ENCODE data around the gene CDC42EP5.
"Not testable (repeated sequence)": the region's sequence is repeated elsewhere in the genome, so short reads cannot be mapped to it uniquely, and the experiment has no call there.

The CDC42EP5 gene

DNA sequence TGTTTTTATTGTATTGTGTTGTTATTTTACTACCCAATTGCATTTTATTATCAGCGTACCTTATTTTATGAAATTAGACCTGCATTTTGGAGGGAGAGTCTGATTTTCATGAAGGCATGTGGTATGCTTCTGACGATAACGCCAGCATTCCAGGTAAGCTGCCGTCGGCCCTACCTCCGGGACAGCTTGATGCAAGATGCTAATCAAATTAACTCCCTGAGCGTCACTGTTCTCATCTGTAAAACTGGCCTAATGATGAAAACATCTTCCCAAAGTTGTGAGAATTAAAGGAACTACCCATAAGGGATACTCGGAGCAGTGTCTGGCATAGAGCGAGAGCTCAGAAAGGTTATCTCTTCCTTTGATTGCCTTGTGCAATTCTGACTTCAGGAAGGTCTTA lies 16.7 kb upstream of the CDC42EP5 start:
- in situ Hi-C loops (cut with MboI; ENCODE audit: low sequenced_read_pairs) = no loop called here

DNA sequence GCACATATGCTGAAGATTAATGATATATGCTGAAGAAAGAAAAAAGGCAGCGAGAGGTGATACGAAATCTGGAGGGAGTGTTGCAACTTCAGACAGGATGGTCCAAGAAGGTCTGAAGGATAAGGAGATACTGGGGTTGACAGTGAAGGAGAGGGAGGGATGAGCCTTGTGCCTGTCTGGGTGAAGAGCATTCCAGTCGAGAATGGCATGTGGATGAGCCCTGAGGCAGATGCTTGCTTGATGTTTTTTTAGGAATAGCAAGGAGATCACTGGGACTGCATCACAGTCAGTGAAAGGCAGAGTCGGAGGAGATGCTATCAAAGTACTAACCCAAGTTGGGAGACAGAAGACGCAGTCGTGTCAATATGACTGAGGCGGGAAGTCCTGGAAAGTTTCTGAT lies 16.2 kb upstream of the CDC42EP5 start:
- in situ Hi-C loops (cut with MboI; ENCODE audit: low sequenced_read_pairs) = no loop called here

DNA sequence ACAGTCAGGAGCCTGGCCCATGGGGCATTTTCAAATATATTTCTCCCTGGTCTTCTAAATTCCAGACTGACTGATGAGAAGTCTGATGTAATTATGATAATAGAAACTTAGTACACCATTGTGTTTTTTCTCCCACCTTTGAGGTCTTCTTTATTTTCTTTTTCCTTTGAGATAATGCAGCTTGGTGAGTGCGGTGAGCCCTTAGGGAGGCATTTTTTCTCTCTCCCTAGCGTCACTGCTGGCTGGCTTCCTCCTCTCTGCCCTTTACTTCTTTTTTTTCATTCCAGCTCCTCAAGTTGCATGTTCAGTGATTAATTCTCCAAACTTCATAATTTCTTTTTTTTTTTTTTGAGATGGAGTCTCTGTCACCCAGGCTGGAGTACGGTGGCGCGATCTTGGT lies 12.8 kb upstream of the CDC42EP5 start:
- in situ Hi-C loops (cut with MboI; ENCODE audit: low sequenced_read_pairs) = no loop called here

DNA sequence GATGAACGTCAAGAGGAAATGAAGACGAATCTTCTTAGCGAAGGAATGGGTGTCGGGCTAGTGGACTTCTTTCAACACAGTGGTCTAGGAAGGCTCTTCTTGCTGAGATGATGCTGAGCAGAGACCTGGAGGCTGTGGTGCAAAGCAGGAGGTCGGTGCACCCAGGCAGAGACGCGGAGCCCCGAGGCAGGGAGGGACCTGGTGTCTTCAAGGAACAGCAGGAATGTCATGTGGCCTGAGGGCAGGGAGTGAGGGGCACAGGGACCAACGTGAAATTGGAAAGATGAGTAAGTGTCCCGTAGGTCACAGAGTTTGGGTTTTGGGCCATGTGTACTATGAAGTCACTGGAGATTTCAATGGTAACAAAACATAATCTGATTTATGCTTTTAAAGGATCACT lies 11.4 kb upstream of the CDC42EP5 start:
- in situ Hi-C loops (cut with MboI; ENCODE audit: low sequenced_read_pairs) = no loop called here

- in situ Hi-C loops (cut with MboI; ENCODE audit: low sequenced_read_pairs) = no loop called here
Observed at GRCh38 chr19:54482889-54483288, 9.8 kb upstream of the CDC42EP5 start.

DNA sequence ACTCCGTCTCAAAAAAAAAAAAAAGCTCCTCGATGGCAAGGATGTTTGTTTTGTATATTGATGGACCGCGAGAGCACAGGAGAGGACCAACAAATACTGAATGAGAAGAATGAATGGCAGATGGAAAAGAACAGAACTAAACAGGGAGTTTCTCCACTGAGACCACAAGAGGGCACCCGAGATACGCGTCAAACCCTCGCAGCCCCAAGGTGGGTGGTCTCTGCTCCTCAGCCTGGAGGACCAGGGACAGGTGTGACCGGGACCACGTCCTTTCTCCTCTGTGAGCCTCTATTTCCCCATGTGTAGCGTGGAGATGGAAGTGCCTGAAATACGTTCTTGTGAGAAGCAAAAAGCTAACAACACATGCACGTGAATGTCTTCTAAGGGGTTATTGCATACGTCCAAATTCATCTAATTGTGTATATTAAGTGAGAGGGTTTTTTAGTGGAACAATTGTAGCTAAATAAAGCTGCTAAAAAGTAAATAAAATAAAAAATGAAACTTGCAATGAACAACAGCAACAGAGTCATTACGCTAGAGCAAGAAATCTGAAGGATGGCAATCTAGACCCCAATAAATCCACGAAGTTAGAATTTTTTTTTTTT lies 8.3 kb upstream of the CDC42EP5 start:
- in situ Hi-C loops (cut with MboI; ENCODE audit: low sequenced_read_pairs) = no loop called here

- in situ Hi-C loops (cut with MboI; ENCODE audit: low sequenced_read_pairs) = no loop called here
Observed at GRCh38 chr19:54480051-54480450, 7.0 kb upstream of the CDC42EP5 start.

DNA sequence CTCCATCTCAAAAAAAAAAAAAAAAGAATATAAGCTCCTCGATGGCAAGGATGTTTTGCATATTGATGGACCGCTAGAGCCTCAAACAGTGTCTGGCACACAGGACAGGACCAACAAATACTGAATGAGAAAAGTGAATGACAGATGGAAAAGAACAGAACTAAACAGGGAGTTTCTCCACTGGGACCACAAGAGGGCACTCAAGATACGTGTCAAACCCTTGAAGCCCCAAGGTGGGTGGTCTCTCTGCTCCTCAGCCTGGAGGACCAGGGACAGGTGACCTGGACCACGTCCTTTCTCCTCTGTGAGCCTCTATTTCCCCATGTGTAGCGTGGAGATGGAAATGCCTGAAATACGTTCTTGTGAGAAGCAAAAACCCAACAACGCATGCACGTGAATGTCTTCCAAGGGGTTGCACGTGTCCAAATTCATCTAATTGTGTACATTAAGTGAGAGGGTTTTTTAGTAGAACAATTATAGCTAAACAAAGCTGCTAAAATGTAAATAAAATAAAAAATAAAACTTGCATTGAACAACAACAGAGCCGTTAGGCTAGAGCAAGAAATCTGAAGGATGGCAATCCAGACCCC lies 5.7 kb upstream of the CDC42EP5 start:
- in situ Hi-C loops (cut with MboI; ENCODE audit: low sequenced_read_pairs) = no loop called here

DNA sequence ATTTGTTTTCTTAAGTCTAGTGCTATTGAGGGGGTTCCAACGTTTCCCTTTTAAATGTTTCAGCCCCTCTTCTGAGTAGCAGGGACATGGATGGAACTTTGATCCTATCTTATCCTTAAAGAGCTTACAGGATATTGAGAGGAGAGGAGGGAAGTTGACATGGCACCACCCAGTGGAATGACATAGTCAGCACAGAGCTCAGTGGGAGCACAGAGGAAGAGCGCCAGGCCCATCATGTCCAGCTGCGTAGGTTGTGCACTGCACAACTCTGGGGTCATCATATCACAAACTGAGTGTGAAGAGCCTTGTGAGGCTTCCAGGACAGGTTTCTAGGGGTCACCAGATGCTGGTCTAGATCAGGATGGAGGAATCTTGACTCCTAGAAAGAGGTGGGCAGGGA lies 4.6 kb upstream of the CDC42EP5 start:
- in situ Hi-C loops (cut with MboI; ENCODE audit: low sequenced_read_pairs) = no loop called here

DNA sequence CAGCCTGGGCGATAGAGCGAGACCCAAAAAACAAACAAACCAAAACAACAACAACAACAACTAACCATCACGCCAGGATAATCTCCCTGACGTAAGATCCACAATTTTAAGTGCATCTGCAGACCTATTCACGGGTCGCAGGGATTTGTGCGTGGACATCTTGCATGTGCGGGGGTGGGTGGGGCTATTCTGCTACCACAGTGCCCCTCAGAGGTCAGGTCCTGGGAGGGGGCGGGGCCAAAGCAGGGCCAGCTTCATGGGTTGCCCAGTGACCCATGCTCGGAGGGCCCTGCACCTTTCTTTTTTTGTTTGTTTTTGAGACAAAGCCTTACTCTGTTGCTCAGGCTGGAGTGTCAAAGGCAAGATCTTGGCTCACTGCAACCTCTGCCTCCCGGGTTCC lies 2.6 kb upstream of the CDC42EP5 start:
- in situ Hi-C loops (cut with MboI; ENCODE audit: low sequenced_read_pairs) = no loop called here

GRCh38 chr19:54473892-54474372 lies 836 bp upstream of the CDC42EP5 start:
- in situ Hi-C loops (cut with MboI; ENCODE audit: low sequenced_read_pairs) = no loop called here

DNA sequence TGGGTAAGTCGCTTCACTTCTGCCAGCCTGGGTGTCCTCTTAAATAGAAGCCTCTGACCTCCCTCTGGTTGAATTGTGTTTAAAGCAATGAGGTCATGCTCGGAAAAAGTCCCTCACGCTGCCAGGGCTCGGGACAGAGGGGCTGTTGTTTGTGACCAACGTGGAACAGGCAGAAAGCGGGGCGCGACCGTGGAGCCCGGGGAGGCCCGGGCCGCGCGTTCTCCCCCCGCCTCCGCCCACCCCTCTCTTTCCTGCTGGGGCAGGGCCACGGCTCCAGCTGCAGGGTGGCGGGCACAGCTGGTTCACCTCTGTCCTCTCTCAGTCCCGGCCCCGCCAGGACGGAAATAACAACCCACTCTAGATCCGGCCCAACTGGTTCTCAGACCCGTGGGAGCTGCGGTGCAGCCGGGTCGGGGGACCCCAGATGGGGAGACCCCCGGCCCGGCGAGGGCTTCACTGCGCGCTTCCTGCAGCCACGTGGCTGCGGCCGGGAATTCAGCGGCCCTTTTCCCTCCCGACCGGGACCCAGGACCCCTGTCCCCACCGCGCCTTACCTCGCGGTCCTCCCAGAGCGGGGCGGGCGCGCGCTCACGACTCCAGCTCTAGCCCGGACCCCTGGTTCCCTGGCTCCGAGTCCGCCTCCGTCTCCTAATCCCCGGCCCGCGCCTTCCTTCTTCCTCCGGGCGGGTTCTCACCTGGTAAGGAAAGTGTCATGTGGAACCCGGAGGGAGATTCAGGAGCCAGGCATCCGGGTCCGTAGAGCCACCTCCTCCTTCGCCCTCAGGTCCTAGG lies 1.9 kb downstream of the CDC42EP5 start:
- in situ Hi-C loops (cut with MboI; ENCODE audit: low sequenced_read_pairs) = no loop called here

DNA sequence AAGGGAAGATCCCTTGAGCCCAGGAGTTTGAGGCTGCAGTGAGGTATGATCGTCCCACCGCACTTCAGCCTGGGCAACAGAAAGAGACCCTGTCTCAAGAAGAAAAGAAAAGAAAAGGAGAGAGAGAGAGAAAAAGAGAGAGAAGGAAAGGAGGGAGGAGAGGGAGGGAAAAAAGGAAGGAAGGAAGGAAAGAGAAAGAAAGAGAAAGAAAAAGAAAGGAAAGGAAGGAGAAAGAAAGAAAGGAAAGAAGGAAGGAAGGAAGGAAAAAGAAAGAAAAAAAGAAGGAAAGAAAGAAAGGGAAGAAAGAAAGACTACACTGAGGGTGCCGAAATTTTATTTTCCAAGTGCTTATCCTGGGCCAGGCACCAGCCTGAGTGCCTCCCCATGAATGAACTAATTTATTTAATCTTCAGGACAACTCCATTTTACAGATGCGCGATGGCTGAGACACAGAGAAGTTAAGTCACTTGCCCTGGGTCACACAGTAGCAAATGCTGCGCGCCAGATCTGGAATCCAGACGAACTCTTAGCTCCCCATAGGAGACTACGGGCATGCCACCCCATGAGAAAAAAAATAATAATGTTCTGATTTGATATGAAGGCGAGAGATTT lies 2.7 kb downstream of the CDC42EP5 start:
- in situ Hi-C loops (cut with MboI; ENCODE audit: low sequenced_read_pairs) = no loop called here

DNA sequence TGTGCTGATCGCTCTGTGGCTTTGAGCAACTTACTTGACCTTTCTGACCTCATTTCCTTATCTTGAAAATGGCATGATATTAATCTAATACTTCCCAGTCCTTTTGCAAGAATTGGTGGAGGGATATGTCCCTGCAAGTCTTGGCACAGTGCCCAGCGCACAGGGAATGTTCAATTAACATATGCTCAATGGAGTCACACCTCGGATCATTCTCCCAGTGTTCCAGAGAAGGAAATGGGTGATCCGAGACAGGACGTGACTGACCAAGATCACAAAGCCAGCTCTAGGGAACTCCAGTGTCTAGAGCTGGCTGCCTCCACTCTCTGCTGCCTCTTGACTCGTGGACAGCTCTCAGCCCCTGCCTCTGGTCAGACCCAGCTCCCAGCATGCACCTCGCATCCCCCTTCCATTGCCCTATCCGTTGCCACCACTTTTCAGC lies 3.6 kb downstream of the CDC42EP5 start:
- in situ Hi-C loops (cut with MboI; ENCODE audit: low sequenced_read_pairs) = no loop called here

DNA sequence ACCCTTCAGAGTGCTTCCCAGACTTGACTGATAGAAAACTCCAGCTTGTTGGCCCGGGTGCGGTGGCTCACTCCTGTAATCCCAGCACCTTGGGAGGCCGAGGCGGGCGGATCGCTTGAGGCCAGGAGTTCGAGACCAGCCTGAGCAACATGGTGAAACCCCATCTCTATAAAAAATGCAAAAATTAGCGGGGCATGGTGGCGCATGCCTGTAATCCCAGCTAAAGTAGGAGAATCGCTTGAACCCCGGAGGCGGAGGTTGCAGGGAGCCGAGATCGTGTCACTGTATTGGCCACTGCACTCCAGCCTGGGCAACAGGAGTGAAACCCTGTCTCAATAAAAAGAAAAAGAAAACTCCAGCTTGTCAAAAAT lies 7.0 kb downstream of the CDC42EP5 start:
- in situ Hi-C loops (cut with MboI; ENCODE audit: low sequenced_read_pairs) = not testable (repeated sequence)

GRCh38 chr19:54465426-54466109 lies 7.5 kb downstream of the CDC42EP5 start:
- in situ Hi-C loops (cut with MboI; ENCODE audit: low sequenced_read_pairs) = no loop called here

- in situ Hi-C loops (cut with MboI; ENCODE audit: low sequenced_read_pairs) = no loop called here
Observed at GRCh38 chr19:54464630-54465425, 8.3 kb downstream of the CDC42EP5 start.

GRCh38 chr19:54464044-54464629 lies 9.0 kb downstream of the CDC42EP5 start:
- in situ Hi-C loops (cut with MboI; ENCODE audit: low sequenced_read_pairs) = no loop called here

DNA sequence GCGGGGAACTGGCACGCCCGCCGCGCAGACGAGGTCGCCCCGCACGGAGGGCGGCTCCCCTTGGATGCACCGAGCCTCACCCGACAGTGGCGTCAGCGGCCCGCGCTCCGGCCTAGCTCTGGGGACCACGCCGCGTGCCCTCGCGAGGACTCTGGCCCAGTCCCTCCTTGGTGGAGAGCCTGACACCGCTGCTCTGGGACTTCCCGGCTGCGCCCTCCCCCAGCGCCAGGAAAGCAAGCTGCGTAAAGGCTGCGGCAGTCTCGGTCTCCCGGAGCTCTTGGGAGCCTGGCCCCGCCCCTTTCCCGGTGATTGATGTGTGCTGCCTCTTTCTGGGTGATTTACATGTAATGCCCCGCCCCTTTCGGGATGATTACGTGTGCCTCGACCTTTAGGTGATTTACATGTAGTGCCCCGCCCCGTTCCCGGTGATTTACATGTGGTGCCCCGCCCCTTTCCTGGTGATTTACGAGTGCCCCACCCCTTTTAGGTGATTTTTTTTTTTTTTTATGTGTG lies 9.5 kb downstream of the CDC42EP5 start, which contains the start of gene LENG9:
LENG9 (minus strand) TSS at position 248 of the 513 bp plus-strand sequence. CDS start 252 bp downstream, outside the sequence.
- in situ Hi-C loops (cut with MboI; ENCODE audit: low sequenced_read_pairs) = no loop called here
